GM23338 (cell line): ENCODE data around the gene CETN1. TPM values are rescaled to one million over a fixed set of nuclear protein-coding genes. Genes with fewer than 3 reads are reported as not detected.
A peak's percentile ranks its signal among the peaks of the same experiment; 100 is the strongest.

Source experiments
- ATAC-seq: fragments of 200-7000 bp; cut with Tn5 transposase; 3 replicates; pipeline ENCODE4 v1.9.1; 2020
- DNase-seq: peaks from one replicate; pipeline ENCODE4 v3.0.0-alpha.2; 2015; ENCODE audit warnings: low spot score
- H2AFZ ChIP-seq: fragments of 200-600 bp; sonication (generic); 2 replicates; pipeline ENCODE4 v1.8.0; 2016; ENCODE audit warnings: antibody characterized with exemption, mild to moderate bottlenecking, moderate library complexity
- H3F3A ChIP-seq: fragments of 200-600 bp; sonication (generic); replicated peaks from 2 replicates; pipeline ENCODE4 v1.8.0; 2017; ENCODE audit warnings: antibody characterized with exemption, mixed run types, low read depth
- H3K27ac ChIP-seq: fragments of 200-600 bp; sonication (generic); 2 replicates; pipeline ENCODE4 v1.6.1; 2016; ENCODE audit warnings: low read depth
- H3K27me3 ChIP-seq: fragments of 200-600 bp; sonication (generic); 2 replicates; pipeline ENCODE4 v1.8.0; 2016; ENCODE audit warnings: mild to moderate bottlenecking, mixed run types, moderate library complexity; ENCODE audit not compliant: insufficient read depth
- H3K36me3 ChIP-seq: fragments of 200-600 bp; sonication (generic); 2 replicates; pipeline ENCODE4 v1.8.0; 2016; ENCODE audit warnings: mild to moderate bottlenecking; ENCODE audit not compliant: insufficient read depth
- H3K4me1 ChIP-seq: fragments of 200-600 bp; sonication (generic); 2 replicates; pipeline ENCODE4 v1.8.0; 2016; ENCODE audit warnings: mild to moderate bottlenecking, moderate library complexity; ENCODE audit not compliant: insufficient read depth
- H3K4me2 ChIP-seq: fragments of 200-600 bp; sonication (generic); 2 replicates; pipeline ENCODE4 v1.7.1; 2017; ENCODE audit warnings: mixed run types
- H3K4me3 ChIP-seq: fragments of 200-600 bp; sonication (generic); 2 replicates; pipeline ENCODE4 v1.6.1; 2016; ENCODE audit warnings: mixed run types
- H3K79me2 ChIP-seq: fragments of 200-600 bp; sonication (generic); replicated peaks from 2 replicates; pipeline ENCODE4 v1.8.0; 2017; ENCODE audit warnings: mild to moderate bottlenecking; ENCODE audit not compliant: insufficient read depth
- H3K9me2 ChIP-seq: fragments of 200-600 bp; sonication (generic); 2 replicates; pipeline ENCODE4 v1.8.0; 2017; ENCODE audit not compliant: insufficient read depth
- H4K20me1 ChIP-seq: fragments of 200-600 bp; sonication (generic); replicated peaks from 2 replicates; pipeline ENCODE4 v1.8.0; 2017; ENCODE audit warnings: mild to moderate bottlenecking; ENCODE audit not compliant: insufficient read depth
- H3K27ac Mint-ChIP-seq: 2 replicates; pipeline ENCODE4 v1.8.0; 2020; ENCODE audit warnings: inconsistent platforms, mild to moderate bottlenecking, moderate library complexity, mixed read lengths
- H3K27me3 Mint-ChIP-seq: 3 replicates; pipeline ENCODE4 v1.8.0; 2022; ENCODE audit warnings: low read depth, mild to moderate bottlenecking, moderate library complexity, mixed read lengths, inconsistent platforms; ENCODE audit not compliant: insufficient read depth, poor library complexity
- H3K36me3 Mint-ChIP-seq: 3 replicates; pipeline ENCODE4 v1.8.0; 2021; ENCODE audit warnings: low read depth, mild to moderate bottlenecking, inconsistent platforms, moderate library complexity, mixed read lengths
- H3K4me1 Mint-ChIP-seq: 3 replicates; pipeline ENCODE4 v1.8.0; 2020; ENCODE audit warnings: mild to moderate bottlenecking, inconsistent platforms, mixed read lengths
- H3K4me3 Mint-ChIP-seq: 3 replicates; pipeline ENCODE4 v1.8.0; 2021; ENCODE audit warnings: moderate library complexity, mild to moderate bottlenecking, inconsistent platforms, mixed read lengths
- H3K9me3 Mint-ChIP-seq: 3 replicates; pipeline ENCODE4 v1.8.0; 2020; ENCODE audit warnings: moderate library complexity, mild to moderate bottlenecking, inconsistent platforms, mixed read lengths
- CTCF ChIP-seq, 2 experiments: fragments of 200-600 bp in 1 of 2; sonication (generic) in 1 of 2; conservative IDR thresholded peaks; 2 replicates each; pipeline versions ENCODE4 v1.5.1 to v1.6.1; 2016 to 2017; ENCODE audit warnings: antibody characterized with exemption in 2 of 2, low read depth in 2 of 2, mild to moderate bottlenecking in 2 of 2, moderate library complexity in 1 of 2
- EZH2phosphoT487 ChIP-seq: fragments of 200-600 bp; sonication (generic); IDR thresholded peaks from one replicate; pipeline ENCODE4 v1.8.1; 2018; ENCODE audit warnings: antibody characterized with exemption; ENCODE audit not compliant: unreplicated experiment
- REST ChIP-seq: IDR thresholded peaks from one replicate; pipeline ENCODE4 v1.6.1; 2018; ENCODE audit warnings: antibody characterized with exemption; ENCODE audit not compliant: unreplicated experiment
- ZNF114 ChIP-seq: fragments of 250-450 bp; sonication (Bioruptor Pico); IDR thresholded peaks from 2 replicates; pipeline ENCODE4 v1.5.0; 2020; ENCODE audit warnings: mild to moderate bottlenecking, moderate library complexity
- ZNF331 ChIP-seq: fragments of 250-450 bp; sonication (Bioruptor Pico); IDR thresholded peaks from 2 replicates; pipeline ENCODE4 v1.5.0; 2020; ENCODE audit warnings: low read depth, mild to moderate bottlenecking, moderate library complexity
- polyA plus RNA-seq: library from polyadenylated mRNA; unstranded; fragments of >200 nt; fragmentation: Nextera tagmentation; extraction: Ambion mirVana; gene quantifications from 2 replicates; pipeline ENCODE4 v1.2.1, GENCODE V29; 2016
- total RNA-seq: library from RNA; depleted of rRNA; stranded (reverse); fragments of >200 nt; shearing (Covaris generic); gene quantifications from 2 replicates; pipeline ENCODE4 v1.2.3, GENCODE V29; 2014

The CETN1 gene
- total and polyA plus RNA-seq, 2 experiments from 2014 or later = not detected

GRCh38 chr18:629269-630150, 49.3 kb downstream of the CETN1 start:
- peak; percentile 50 for DNase-seq
- peak overlapping the region; percentile 57 for H3K27ac Mint-ChIP-seq

GRCh38 chr18:631560-631959, 51.4 kb downstream of the CETN1 start:
- H3K9me2 ChIP-seq = no peaks in the 10 kb centered on the region; the same call in 1 of the 2 replicates
- H3K4me1 Mint-ChIP-seq = peaks cover 23% of the 10 kb centered on the region
- H3K4me3 Mint-ChIP-seq = no peak overlapping the region
- peaks cover 8% of the 10 kb centered on the region for H3K27me3 Mint-ChIP-seq
- H2AFZ ChIP-seq = no peak overlapping the region
- H3K36me3 Mint-ChIP-seq = no peaks in the 10 kb centered on the region
- 0 out of 2 replicates have a peak, but pooled peaks cover 7% of the 10 kb centered on the region for H3F3A ChIP-seq
- no peak for ATAC-seq
- no peaks in the 10 kb centered on the region for H3K27me3 ChIP-seq
- H3K79me2 ChIP-seq = no peaks in the 10 kb centered on the region
- H3K4me1 ChIP-seq = peaks cover 12% of the 10 kb centered on the region
- H3K9me3 Mint-ChIP-seq = peaks cover 2% of the 10 kb centered on the region; the same call in 1 of the 3 replicates
- H3K27ac Mint-ChIP-seq = no peak overlapping the region
- H3K36me3 ChIP-seq = no peaks in the 10 kb centered on the region
- DNase-seq = no peak
- no peaks in the 10 kb centered on the region for H4K20me1 ChIP-seq
- no peak overlapping the region for H3K27ac ChIP-seq
- no peak overlapping the region for H3K4me3 ChIP-seq
- no peak overlapping the region for H3K4me2 ChIP-seq
- TF ChIP-seq REST (no peak), ZNF114 (CRISPR knock-in tag) (no peak), CTCF (conservative IDR thresholded peaks at IDR 0.05; ENCODE audit: low read depth in 2 of 2) (no peak), EZH2phosphoT487 (no peak)

More at GRCh38 chr18:629269-630150, 49.3 kb downstream of the CETN1 start:
- H3K27ac ChIP-seq = no peak overlapping the region
- H3K4me3 Mint-ChIP-seq = no peak overlapping the region
- H3K36me3 Mint-ChIP-seq = no peaks in the 10 kb centered on the region
- H3K9me2 ChIP-seq = no peaks in the 10 kb centered on the region; the same call in 1 of the 2 replicates
- peak; percentile 53 for ATAC-seq
- H3K27me3 Mint-ChIP-seq = peaks cover 5% of the 10 kb centered on the region
- H3K36me3 ChIP-seq = no peaks in the 10 kb centered on the region
- H3F3A ChIP-seq = 0 out of 2 replicates have a peak, but pooled peaks cover 7% of the 10 kb centered on the region
- H3K4me1 ChIP-seq = peaks cover 7% of the 10 kb centered on the region
- peaks cover 18% of the 10 kb centered on the region for H3K4me1 Mint-ChIP-seq
- H4K20me1 ChIP-seq = no peaks in the 10 kb centered on the region
- TF ChIP-seq CTCF (conservative IDR thresholded peaks at IDR 0.05; ENCODE audit: low read depth in 2 of 2) = peak in 1 of 2 experiments; percentile 50; a peak in 2 of 4 replicates
- TF ChIP-seq ZNF331 (CRISPR knock-in tag) = no peak
- no peak overlapping the region for H3K4me2 ChIP-seq
- peaks cover 2% of the 10 kb centered on the region; the same call in 1 of the 3 replicates for H3K9me3 Mint-ChIP-seq
- no peaks in the 10 kb centered on the region for H3K79me2 ChIP-seq
- H2AFZ ChIP-seq = peak overlapping the region; percentile 43; the same call in 1 of the 2 replicates
- no peak overlapping the region for H3K4me3 ChIP-seq
- no peaks in the 10 kb centered on the region for H3K27me3 ChIP-seq
